GM23338 (cell line): ENCODE data around the gene DPYD. TPM values are rescaled to one million over a fixed set of nuclear protein-coding genes. Genes with fewer than 3 reads are reported as not detected.

Experiments used
- ATAC-seq: fragments of 200-7000 bp; cut with Tn5 transposase; 3 replicates; pipeline ENCODE4 v1.9.1; 2020
- DNase-seq: peaks from one replicate; pipeline ENCODE4 v3.0.0-alpha.2; 2015; ENCODE audit warnings: low spot score
- H2AFZ ChIP-seq: fragments of 200-600 bp; sonication (generic); 2 replicates; pipeline ENCODE4 v1.8.0; 2016; ENCODE audit warnings: antibody characterized with exemption, mild to moderate bottlenecking, moderate library complexity
- H3F3A ChIP-seq: fragments of 200-600 bp; sonication (generic); replicated peaks from 2 replicates; pipeline ENCODE4 v1.8.0; 2017; ENCODE audit warnings: antibody characterized with exemption, mixed run types, low read depth
- H3K27ac ChIP-seq: fragments of 200-600 bp; sonication (generic); 2 replicates; pipeline ENCODE4 v1.6.1; 2016; ENCODE audit warnings: low read depth
- H3K27me3 ChIP-seq: fragments of 200-600 bp; sonication (generic); 2 replicates; pipeline ENCODE4 v1.8.0; 2016; ENCODE audit warnings: mild to moderate bottlenecking, mixed run types, moderate library complexity; ENCODE audit not compliant: insufficient read depth
- H3K36me3 ChIP-seq: fragments of 200-600 bp; sonication (generic); 2 replicates; pipeline ENCODE4 v1.8.0; 2016; ENCODE audit warnings: mild to moderate bottlenecking; ENCODE audit not compliant: insufficient read depth
- H3K4me1 ChIP-seq: fragments of 200-600 bp; sonication (generic); 2 replicates; pipeline ENCODE4 v1.8.0; 2016; ENCODE audit warnings: mild to moderate bottlenecking, moderate library complexity; ENCODE audit not compliant: insufficient read depth
- H3K4me2 ChIP-seq: fragments of 200-600 bp; sonication (generic); 2 replicates; pipeline ENCODE4 v1.7.1; 2017; ENCODE audit warnings: mixed run types
- H3K4me3 ChIP-seq: fragments of 200-600 bp; sonication (generic); 2 replicates; pipeline ENCODE4 v1.6.1; 2016; ENCODE audit warnings: mixed run types
- H3K79me2 ChIP-seq: fragments of 200-600 bp; sonication (generic); replicated peaks from 2 replicates; pipeline ENCODE4 v1.8.0; 2017; ENCODE audit warnings: mild to moderate bottlenecking; ENCODE audit not compliant: insufficient read depth
- H3K9me2 ChIP-seq: fragments of 200-600 bp; sonication (generic); 2 replicates; pipeline ENCODE4 v1.8.0; 2017; ENCODE audit not compliant: insufficient read depth
- H4K20me1 ChIP-seq: fragments of 200-600 bp; sonication (generic); replicated peaks from 2 replicates; pipeline ENCODE4 v1.8.0; 2017; ENCODE audit warnings: mild to moderate bottlenecking; ENCODE audit not compliant: insufficient read depth
- H3K27ac Mint-ChIP-seq: 2 replicates; pipeline ENCODE4 v1.8.0; 2020; ENCODE audit warnings: inconsistent platforms, mild to moderate bottlenecking, moderate library complexity, mixed read lengths
- H3K27me3 Mint-ChIP-seq: 3 replicates; pipeline ENCODE4 v1.8.0; 2022; ENCODE audit warnings: low read depth, mild to moderate bottlenecking, moderate library complexity, mixed read lengths, inconsistent platforms; ENCODE audit not compliant: insufficient read depth, poor library complexity
- H3K36me3 Mint-ChIP-seq: 3 replicates; pipeline ENCODE4 v1.8.0; 2021; ENCODE audit warnings: low read depth, mild to moderate bottlenecking, inconsistent platforms, moderate library complexity, mixed read lengths
- H3K4me1 Mint-ChIP-seq: 3 replicates; pipeline ENCODE4 v1.8.0; 2020; ENCODE audit warnings: mild to moderate bottlenecking, inconsistent platforms, mixed read lengths
- H3K4me3 Mint-ChIP-seq: 3 replicates; pipeline ENCODE4 v1.8.0; 2021; ENCODE audit warnings: moderate library complexity, mild to moderate bottlenecking, inconsistent platforms, mixed read lengths
- H3K9me3 Mint-ChIP-seq: 3 replicates; pipeline ENCODE4 v1.8.0; 2020; ENCODE audit warnings: moderate library complexity, mild to moderate bottlenecking, inconsistent platforms, mixed read lengths
- CREB1 ChIP-seq: fragments of 250-450 bp; sonication (Bioruptor Pico); IDR thresholded peaks from 2 replicates; pipeline ENCODE4 v1.5.0; 2020; ENCODE audit warnings: low read depth, mild to moderate bottlenecking, moderate library complexity
- EZH2 ChIP-seq: fragments of 200-600 bp; sonication (generic); IDR thresholded peaks from one replicate; pipeline ENCODE4 v1.8.0; 2017; ENCODE audit warnings: antibody characterized with exemption, mild to moderate bottlenecking, low read depth; ENCODE audit not compliant: unreplicated experiment
- EZH2phosphoT487 ChIP-seq: fragments of 200-600 bp; sonication (generic); IDR thresholded peaks from one replicate; pipeline ENCODE4 v1.8.1; 2018; ENCODE audit warnings: antibody characterized with exemption; ENCODE audit not compliant: unreplicated experiment
- JUNB ChIP-seq: IDR thresholded peaks from one replicate; pipeline ENCODE4 v1.6.1; 2016; ENCODE audit warnings: antibody characterized with exemption; ENCODE audit not compliant: unreplicated experiment
- NANOG ChIP-seq: IDR thresholded peaks from 2 replicates; pipeline ENCODE4 v1.6.1; 2016; ENCODE audit warnings: antibody characterized with exemption, borderline replicate concordance
- POLR2AphosphoS5 ChIP-seq: IDR thresholded peaks from 2 replicates; pipeline ENCODE4 v1.6.1; 2016; ENCODE audit warnings: antibody characterized with exemption, low read depth
- STAT1 ChIP-seq: IDR thresholded peaks from one replicate; pipeline ENCODE4 v1.6.1; 2016; ENCODE audit warnings: antibody characterized with exemption; ENCODE audit not compliant: unreplicated experiment
- ZNF114 ChIP-seq: fragments of 250-450 bp; sonication (Bioruptor Pico); IDR thresholded peaks from 2 replicates; pipeline ENCODE4 v1.5.0; 2020; ENCODE audit warnings: mild to moderate bottlenecking, moderate library complexity
- ZNF331 ChIP-seq: fragments of 250-450 bp; sonication (Bioruptor Pico); IDR thresholded peaks from 2 replicates; pipeline ENCODE4 v1.5.0; 2020; ENCODE audit warnings: low read depth, mild to moderate bottlenecking, moderate library complexity
- polyA plus RNA-seq: library from polyadenylated mRNA; unstranded; fragments of >200 nt; fragmentation: Nextera tagmentation; extraction: Ambion mirVana; gene quantifications from 2 replicates; pipeline ENCODE4 v1.2.1, GENCODE V29; 2016
- total RNA-seq: library from RNA; depleted of rRNA; stranded (reverse); fragments of >200 nt; shearing (Covaris generic); gene quantifications from 2 replicates; pipeline ENCODE4 v1.2.3, GENCODE V29; 2014
- TF ChIP-seq, protein P1 (sequence below): IDR thresholded peaks from 2 replicates; pipeline ENCODE4 v1.6.1; 2016; ENCODE audit warnings: antibody characterized with exemption
- TF ChIP-seq, protein P2 (sequence below), 2 experiments: fragments of 200-600 bp in 1 of 2; sonication (generic) in 1 of 2; conservative IDR thresholded peaks; 2 replicates each; pipeline versions ENCODE4 v1.5.1 to v1.6.1; 2016 to 2017; ENCODE audit warnings: antibody characterized with exemption in 2 of 2, low read depth in 2 of 2, mild to moderate bottlenecking in 2 of 2, moderate library complexity in 1 of 2
- TF ChIP-seq, protein P3 (sequence below): fragments of 250-450 bp; sonication (Bioruptor Pico); IDR thresholded peaks from 2 replicates; pipeline ENCODE4 v1.5.0; 2020; ENCODE audit warnings: mild to moderate bottlenecking, moderate library complexity

DPYD gene
- total and polyA plus RNA-seq, 2 experiments from 2014 or later, result 0.50 to 1.6 TPM

DNA sequence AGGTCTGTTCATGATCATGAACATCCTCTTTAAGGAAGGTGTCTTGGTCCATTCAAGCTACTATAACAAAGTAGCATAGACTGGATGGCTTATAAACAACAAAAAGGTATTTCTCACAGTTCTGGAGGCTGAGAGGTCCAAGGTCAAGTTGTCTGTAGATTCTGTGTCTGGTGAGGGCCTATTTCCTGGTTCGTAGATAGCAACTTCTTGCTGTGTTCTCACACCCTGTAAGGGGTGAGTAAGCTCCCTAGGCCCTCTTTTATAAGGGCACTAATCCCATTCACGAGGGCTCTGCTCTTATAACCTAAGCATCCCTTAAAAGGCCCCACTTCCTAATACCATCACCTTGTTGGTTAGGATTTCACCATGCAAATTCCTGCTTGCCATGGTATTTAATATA is 851.5 kb downstream of the DPYD start:
- no peak for ATAC-seq
- H3K27ac Mint-ChIP-seq, result no peak overlapping the region
- Histone ChIP-seq H3K4me2 (no peak overlapping the region), H3K4me1 (no peaks in the 10 kb centered on the region), H3K36me3 (no peaks in the 10 kb centered on the region), H3F3A (no peaks in the 10 kb centered on the region), H3K27me3 (no peaks in the 10 kb centered on the region), H3K9me2 (peaks cover 4% of the 10 kb centered on the region; the same call in 1 of the 2 replicates), H2AFZ (no peak overlapping the region), H3K27ac (no peak overlapping the region), H3K4me3 (no peak overlapping the region), H3K79me2 (no peaks in the 10 kb centered on the region), H4K20me1 (no peaks in the 10 kb centered on the region)
- H3K9me3 Mint-ChIP-seq, result peaks cover 3% of the 10 kb centered on the region; the same call in 1 of the 3 replicates
- H3K36me3 Mint-ChIP-seq, result no peaks in the 10 kb centered on the region
- no peaks in the 10 kb centered on the region for H3K27me3 Mint-ChIP-seq
- no peak for DNase-seq
- H3K4me3 Mint-ChIP-seq, result no peak overlapping the region
- no peaks in the 10 kb centered on the region; the same call in 2 of the 3 replicates for H3K4me1 Mint-ChIP-seq
- TF ChIP-seq, protein P1, sequence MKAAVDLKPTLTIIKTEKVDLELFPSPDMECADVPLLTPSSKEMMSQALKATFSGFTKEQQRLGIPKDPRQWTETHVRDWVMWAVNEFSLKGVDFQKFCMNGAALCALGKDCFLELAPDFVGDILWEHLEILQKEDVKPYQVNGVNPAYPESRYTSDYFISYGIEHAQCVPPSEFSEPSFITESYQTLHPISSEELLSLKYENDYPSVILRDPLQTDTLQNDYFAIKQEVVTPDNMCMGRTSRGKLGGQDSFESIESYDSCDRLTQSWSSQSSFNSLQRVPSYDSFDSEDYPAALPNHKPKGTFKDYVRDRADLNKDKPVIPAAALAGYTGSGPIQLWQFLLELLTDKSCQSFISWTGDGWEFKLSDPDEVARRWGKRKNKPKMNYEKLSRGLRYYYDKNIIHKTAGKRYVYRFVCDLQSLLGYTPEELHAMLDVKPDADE, result no peak
- no peak for TF ChIP-seq CREB1
- no peak for TF ChIP-seq STAT1
- no peak for TF ChIP-seq ZNF331 (CRISPR knock-in tag)
- TF ChIP-seq, protein P2, sequence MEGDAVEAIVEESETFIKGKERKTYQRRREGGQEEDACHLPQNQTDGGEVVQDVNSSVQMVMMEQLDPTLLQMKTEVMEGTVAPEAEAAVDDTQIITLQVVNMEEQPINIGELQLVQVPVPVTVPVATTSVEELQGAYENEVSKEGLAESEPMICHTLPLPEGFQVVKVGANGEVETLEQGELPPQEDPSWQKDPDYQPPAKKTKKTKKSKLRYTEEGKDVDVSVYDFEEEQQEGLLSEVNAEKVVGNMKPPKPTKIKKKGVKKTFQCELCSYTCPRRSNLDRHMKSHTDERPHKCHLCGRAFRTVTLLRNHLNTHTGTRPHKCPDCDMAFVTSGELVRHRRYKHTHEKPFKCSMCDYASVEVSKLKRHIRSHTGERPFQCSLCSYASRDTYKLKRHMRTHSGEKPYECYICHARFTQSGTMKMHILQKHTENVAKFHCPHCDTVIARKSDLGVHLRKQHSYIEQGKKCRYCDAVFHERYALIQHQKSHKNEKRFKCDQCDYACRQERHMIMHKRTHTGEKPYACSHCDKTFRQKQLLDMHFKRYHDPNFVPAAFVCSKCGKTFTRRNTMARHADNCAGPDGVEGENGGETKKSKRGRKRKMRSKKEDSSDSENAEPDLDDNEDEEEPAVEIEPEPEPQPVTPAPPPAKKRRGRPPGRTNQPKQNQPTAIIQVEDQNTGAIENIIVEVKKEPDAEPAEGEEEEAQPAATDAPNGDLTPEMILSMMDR (conservative IDR thresholded peaks at IDR 0.05; ENCODE audit: low read depth in 2 of 2), result no peak
- TF ChIP-seq EZH2, result no peak
- no peak for TF ChIP-seq ZNF114 (CRISPR knock-in tag)
- TF ChIP-seq POLR2AphosphoS5, result no peak

DNA sequence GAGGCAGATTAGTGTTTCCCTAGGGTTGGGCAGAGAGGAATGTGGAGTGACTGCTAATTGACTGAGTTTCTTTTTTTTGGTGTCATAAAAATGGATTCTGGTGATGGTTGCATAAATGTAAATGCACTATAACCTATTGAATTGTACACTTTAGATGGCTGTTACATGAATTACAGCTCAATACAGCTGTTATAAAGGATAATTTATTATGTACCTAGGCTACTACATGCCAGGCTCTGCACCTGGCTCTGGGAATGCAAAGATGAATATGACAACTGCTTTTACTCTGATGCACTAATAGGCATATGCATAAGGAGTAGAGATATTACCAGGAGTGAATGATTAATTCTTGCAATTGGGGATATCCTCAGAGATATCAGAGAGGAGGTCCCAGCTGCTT is 854.0 kb downstream of the DPYD start:
- Histone ChIP-seq H4K20me1 (no peaks in the 10 kb centered on the region), H3K79me2 (no peaks in the 10 kb centered on the region), H3F3A (no peaks in the 10 kb centered on the region), H2AFZ (no peak overlapping the region), H3K4me3 (no peak overlapping the region), H3K4me1 (no peaks in the 10 kb centered on the region), H3K27ac (no peak overlapping the region), H3K36me3 (no peaks in the 10 kb centered on the region), H3K9me2 (peaks cover 4% of the 10 kb centered on the region; the same call in 1 of the 2 replicates), H3K27me3 (no peaks in the 10 kb centered on the region), H3K4me2 (no peak overlapping the region)
- H3K4me1 Mint-ChIP-seq, result no peaks in the 10 kb centered on the region; the same call in 2 of the 3 replicates
- H3K9me3 Mint-ChIP-seq, result peaks cover 17% of the 10 kb centered on the region
- no peak for ATAC-seq
- no peaks in the 10 kb centered on the region for H3K27me3 Mint-ChIP-seq
- DNase-seq, result no peak
- no peak overlapping the region for H3K4me3 Mint-ChIP-seq
- H3K36me3 Mint-ChIP-seq, result peaks cover 9% of the 10 kb centered on the region; the same call in 2 of the 3 replicates
- H3K27ac Mint-ChIP-seq, result no peak overlapping the region
- TF ChIP-seq ZNF114 (CRISPR knock-in tag) (no peak), NANOG (no peak), EZH2 (no peak), EZH2phosphoT487 (no peak), JUNB (no peak)
- TF ChIP-seq, protein P3, sequence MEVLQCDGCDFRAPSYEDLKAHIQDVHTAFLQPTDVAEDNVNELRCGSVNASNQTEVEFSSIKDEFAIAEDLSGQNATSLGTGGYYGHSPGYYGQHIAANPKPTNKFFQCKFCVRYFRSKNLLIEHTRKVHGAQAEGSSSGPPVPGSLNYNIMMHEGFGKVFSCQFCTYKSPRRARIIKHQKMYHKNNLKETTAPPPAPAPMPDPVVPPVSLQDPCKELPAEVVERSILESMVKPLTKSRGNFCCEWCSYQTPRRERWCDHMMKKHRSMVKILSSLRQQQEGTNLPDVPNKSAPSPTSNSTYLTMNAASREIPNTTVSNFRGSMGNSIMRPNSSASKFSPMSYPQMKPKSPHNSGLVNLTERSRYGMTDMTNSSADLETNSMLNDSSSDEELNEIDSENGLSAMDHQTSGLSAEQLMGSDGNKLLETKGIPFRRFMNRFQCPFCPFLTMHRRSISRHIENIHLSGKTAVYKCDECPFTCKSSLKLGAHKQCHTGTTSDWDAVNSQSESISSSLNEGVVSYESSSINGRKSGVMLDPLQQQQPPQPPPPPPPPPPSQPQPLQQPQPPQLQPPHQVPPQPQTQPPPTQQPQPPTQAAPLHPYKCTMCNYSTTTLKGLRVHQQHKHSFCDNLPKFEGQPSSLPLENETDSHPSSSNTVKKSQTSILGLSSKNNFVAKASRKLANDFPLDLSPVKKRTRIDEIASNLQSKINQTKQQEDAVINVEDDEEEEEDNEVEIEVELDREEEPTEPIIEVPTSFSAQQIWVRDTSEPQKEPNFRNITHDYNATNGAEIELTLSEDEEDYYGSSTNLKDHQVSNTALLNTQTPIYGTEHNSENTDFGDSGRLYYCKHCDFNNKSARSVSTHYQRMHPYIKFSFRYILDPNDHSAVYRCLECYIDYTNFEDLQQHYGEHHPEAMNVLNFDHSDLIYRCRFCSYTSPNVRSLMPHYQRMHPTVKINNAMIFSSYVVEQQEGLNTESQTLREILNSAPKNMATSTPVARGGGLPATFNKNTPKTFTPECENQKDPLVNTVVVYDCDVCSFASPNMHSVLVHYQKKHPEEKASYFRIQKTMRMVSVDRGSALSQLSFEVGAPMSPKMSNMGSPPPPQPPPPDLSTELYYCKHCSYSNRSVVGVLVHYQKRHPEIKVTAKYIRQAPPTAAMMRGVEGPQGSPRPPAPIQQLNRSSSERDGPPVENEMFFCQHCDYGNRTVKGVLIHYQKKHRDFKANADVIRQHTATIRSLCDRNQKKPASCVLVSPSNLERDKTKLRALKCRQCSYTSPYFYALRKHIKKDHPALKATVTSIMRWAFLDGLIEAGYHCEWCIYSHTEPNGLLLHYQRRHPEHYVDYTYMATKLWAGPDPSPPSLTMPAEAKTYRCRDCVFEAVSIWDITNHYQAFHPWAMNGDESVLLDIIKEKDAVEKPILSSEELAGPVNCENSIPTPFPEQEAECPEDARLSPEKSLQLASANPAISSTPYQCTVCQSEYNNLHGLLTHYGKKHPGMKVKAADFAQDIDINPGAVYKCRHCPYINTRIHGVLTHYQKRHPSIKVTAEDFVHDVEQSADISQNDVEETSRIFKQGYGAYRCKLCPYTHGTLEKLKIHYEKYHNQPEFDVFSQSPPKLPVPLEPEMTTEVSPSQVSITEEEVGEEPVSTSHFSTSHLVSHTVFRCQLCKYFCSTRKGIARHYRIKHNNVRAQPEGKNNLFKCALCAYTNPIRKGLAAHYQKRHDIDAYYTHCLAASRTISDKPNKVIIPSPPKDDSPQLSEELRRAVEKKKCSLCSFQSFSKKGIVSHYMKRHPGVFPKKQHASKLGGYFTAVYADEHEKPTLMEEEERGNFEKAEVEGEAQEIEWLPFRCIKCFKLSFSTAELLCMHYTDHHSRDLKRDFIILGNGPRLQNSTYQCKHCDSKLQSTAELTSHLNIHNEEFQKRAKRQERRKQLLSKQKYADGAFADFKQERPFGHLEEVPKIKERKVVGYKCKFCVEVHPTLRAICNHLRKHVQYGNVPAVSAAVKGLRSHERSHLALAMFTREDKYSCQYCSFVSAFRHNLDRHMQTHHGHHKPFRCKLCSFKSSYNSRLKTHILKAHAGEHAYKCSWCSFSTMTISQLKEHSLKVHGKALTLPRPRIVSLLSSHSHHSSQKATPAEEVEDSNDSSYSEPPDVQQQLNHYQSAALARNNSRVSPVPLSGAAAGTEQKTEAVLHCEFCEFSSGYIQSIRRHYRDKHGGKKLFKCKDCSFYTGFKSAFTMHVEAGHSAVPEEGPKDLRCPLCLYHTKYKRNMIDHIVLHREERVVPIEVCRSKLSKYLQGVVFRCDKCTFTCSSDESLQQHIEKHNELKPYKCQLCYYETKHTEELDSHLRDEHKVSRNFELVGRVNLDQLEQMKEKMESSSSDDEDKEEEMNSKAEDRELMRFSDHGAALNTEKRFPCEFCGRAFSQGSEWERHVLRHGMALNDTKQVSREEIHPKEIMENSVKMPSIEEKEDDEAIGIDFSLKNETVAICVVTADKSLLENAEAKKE (CRISPR knock-in tag), result no peak
